ENCODE data around the gene KIF6. TPM values are rescaled to one million over a fixed set of nuclear protein-coding genes. Genes with fewer than 3 reads are reported as not detected.

Gene KIF6
- polyA plus RNA-seq, 1 donor (not counting 4 experiments of a cell fraction or from before 2014, with no cell fraction given): 0.14 TPM

DNA sequence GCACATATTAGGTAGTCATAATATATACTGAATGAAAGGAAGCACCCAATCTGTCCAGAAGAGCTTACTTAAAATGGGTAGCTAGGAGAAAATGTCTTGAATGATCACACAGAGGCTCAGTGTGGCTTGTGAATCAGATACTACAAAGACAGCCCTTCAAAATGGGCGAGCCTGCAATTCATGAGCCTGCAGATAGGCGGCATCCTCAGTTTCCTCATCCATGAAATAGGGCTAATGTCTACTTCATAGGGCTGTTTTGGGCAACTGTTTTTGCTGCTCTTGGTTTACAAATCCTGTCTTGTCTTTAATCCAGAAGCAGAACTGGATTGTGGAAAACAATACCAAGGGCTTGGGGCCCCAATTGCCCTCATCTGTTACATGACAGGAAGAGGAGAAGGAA, 273.4 kb downstream of the KIF6 start:
- TF ChIP-seq, protein P1, sequence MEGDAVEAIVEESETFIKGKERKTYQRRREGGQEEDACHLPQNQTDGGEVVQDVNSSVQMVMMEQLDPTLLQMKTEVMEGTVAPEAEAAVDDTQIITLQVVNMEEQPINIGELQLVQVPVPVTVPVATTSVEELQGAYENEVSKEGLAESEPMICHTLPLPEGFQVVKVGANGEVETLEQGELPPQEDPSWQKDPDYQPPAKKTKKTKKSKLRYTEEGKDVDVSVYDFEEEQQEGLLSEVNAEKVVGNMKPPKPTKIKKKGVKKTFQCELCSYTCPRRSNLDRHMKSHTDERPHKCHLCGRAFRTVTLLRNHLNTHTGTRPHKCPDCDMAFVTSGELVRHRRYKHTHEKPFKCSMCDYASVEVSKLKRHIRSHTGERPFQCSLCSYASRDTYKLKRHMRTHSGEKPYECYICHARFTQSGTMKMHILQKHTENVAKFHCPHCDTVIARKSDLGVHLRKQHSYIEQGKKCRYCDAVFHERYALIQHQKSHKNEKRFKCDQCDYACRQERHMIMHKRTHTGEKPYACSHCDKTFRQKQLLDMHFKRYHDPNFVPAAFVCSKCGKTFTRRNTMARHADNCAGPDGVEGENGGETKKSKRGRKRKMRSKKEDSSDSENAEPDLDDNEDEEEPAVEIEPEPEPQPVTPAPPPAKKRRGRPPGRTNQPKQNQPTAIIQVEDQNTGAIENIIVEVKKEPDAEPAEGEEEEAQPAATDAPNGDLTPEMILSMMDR (optimal IDR thresholded peaks at IDR 0.05 in 1 of 3, IDR thresholded peaks at IDR 0.05 in 1 of 3, conservative IDR thresholded peaks at IDR 0.05 in 1 of 3; ENCODE audit: extremely low read depth in 1 of 3, insufficient read depth in 2 of 3, low read length in 3 of 3): peak; percentile 56 to 73 (median 61)
- no peak for TF ChIP-seq EZH2 (IDR thresholded peaks at IDR 0.05; ENCODE audit: low read length)
- Histone ChIP-seq H3K27ac (ENCODE audit: control insufficient read depth, insufficient read depth, low read length) (peak overlapping the region; percentile 66), H3K79me2 (ENCODE audit: control insufficient read depth, insufficient read depth, low read length) (no peaks in the 10 kb centered on the region), H3K9ac (ENCODE audit: control insufficient read depth, extremely low read depth, insufficient read depth, low read length) (no peak overlapping the region), H3K9me3 (ENCODE audit: control insufficient read depth, low read depth, low read length) (no peaks in the 10 kb centered on the region), H2AFZ (ENCODE audit: control insufficient read depth, low read length) (no peak overlapping the region), H3K4me2 (ENCODE audit: control insufficient read depth, extremely low read depth, insufficient read depth, low read depth, low read length) (peak overlapping the region; percentile 69), H3K27me3 (ENCODE audit: control insufficient read depth, extremely low read depth, insufficient read depth, low read length) (no peaks in the 10 kb centered on the region), H3K9me1 (ENCODE audit: control insufficient read depth, extremely low read depth, insufficient read depth, low read length) (no peaks in the 10 kb centered on the region), H4K20me1 (ENCODE audit: control insufficient read depth, extremely low read depth, insufficient read depth, low read length) (no peaks in the 10 kb centered on the region), H3K4me1 (ENCODE audit: control insufficient read depth, extremely low read depth, insufficient read depth, low read length) (peaks cover 22% of the 10 kb centered on the region), H3K4me3 (ENCODE audit: control insufficient read depth in 2 of 3, extremely low read depth in 1 of 3, insufficient read depth in 2 of 3, low read depth in 1 of 3, low read length in 3 of 3) (no peak overlapping the region), H3K36me3 (ENCODE audit: control insufficient read depth in 2 of 2, extremely low read depth in 1 of 2, insufficient read depth in 2 of 2, low read length in 2 of 2) (no peaks in the 10 kb centered on the region)
- FAIRE-seq: peak; percentile 39
- DNase-seq (ENCODE audit: low read depth, low spot score): peak; percentile 25
- dilution Hi-C loops (cut with MboI; ENCODE audit: extremely low pct_ligation_motif_present, low sequenced_read_pairs): no loop called here

DNA sequence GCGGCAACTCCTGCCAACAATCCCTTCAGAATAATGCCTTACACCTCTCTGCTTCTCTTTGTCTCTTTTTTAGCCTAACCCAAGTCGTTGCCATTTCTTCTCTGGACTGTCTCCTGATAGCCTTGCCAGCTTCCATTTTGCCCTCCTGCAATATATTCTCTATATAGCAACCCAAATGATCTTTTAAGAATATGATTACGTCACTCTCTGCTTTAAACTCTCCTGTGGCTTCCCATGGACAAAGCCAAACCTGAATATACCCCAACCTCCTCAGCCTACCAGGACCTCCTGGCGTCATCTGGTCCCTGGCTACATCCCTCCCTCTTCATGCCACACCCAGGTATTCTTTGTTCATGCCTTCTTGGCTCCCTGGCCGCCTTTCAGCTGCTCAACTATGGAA, 276.2 kb downstream of the KIF6 start:
- Histone ChIP-seq H3K27ac (ENCODE audit: control insufficient read depth, insufficient read depth, low read length) (no peak overlapping the region), H3K4me1 (ENCODE audit: control insufficient read depth, extremely low read depth, insufficient read depth, low read length) (peaks cover 22% of the 10 kb centered on the region), H3K9ac (ENCODE audit: control insufficient read depth, extremely low read depth, insufficient read depth, low read length) (no peak overlapping the region), H3K79me2 (ENCODE audit: control insufficient read depth, insufficient read depth, low read length) (no peaks in the 10 kb centered on the region), H3K4me3 (ENCODE audit: control insufficient read depth in 2 of 3, extremely low read depth in 1 of 3, insufficient read depth in 2 of 3, low read depth in 1 of 3, low read length in 3 of 3) (no peak overlapping the region), H3K9me3 (ENCODE audit: control insufficient read depth, low read depth, low read length) (no peaks in the 10 kb centered on the region), H2AFZ (ENCODE audit: control insufficient read depth, low read length) (no peak overlapping the region), H3K36me3 (ENCODE audit: control insufficient read depth in 2 of 2, extremely low read depth in 1 of 2, insufficient read depth in 2 of 2, low read length in 2 of 2) (no peaks in the 10 kb centered on the region), H3K9me1 (ENCODE audit: control insufficient read depth, extremely low read depth, insufficient read depth, low read length) (no peaks in the 10 kb centered on the region), H3K4me2 (ENCODE audit: control insufficient read depth, extremely low read depth, insufficient read depth, low read depth, low read length) (no peak overlapping the region), H4K20me1 (ENCODE audit: control insufficient read depth, extremely low read depth, insufficient read depth, low read length) (no peaks in the 10 kb centered on the region), H3K27me3 (ENCODE audit: control insufficient read depth, extremely low read depth, insufficient read depth, low read length) (no peaks in the 10 kb centered on the region)
- DNase-seq (ENCODE audit: low read depth, low spot score): no peak
- TF ChIP-seq, protein P1 (optimal IDR thresholded peaks at IDR 0.05 in 1 of 3, IDR thresholded peaks at IDR 0.05 in 1 of 3, conservative IDR thresholded peaks at IDR 0.05 in 1 of 3; ENCODE audit: extremely low read depth in 1 of 3, insufficient read depth in 2 of 3, low read length in 3 of 3): no peak
- no peak for TF ChIP-seq EZH2 (IDR thresholded peaks at IDR 0.05; ENCODE audit: low read length)
- no peak for FAIRE-seq
- dilution Hi-C loops (cut with MboI; ENCODE audit: extremely low pct_ligation_motif_present, low sequenced_read_pairs): no loop called here
